HepG2 (cell line): ENCODE data around the gene UAP1L1. TPM values are rescaled to one million over a fixed set of nuclear protein-coding genes. Genes with fewer than 3 reads are reported as not detected.

Experiments
- CC2D1A ChIP-seq: sonication (generic); formaldehyde crosslinking; IDR thresholded peaks from 2 replicates; pipeline ENCODE4 v1.8.1; 2023; ENCODE audit warnings: mild to moderate bottlenecking, missing genetic modification reagents
- GFI1 ChIP-seq: sonication (generic); formaldehyde crosslinking; IDR thresholded peaks from 2 replicates; pipeline ENCODE4 v1.5.0; 2020; ENCODE audit warnings: missing genetic modification reagents, mild to moderate bottlenecking, borderline replicate concordance
- GTF3A ChIP-seq: sonication (generic); formaldehyde crosslinking; conservative IDR thresholded peaks from 2 replicates; pipeline ENCODE4 v1.4.0; 2020; ENCODE audit warnings: mild to moderate bottlenecking, missing genetic modification reagents
- KDM5A ChIP-seq: fragments of 200-600 bp; sonication (generic); IDR thresholded peaks from 2 replicates; pipeline ENCODE4 v1.7.0; 2018; ENCODE audit warnings: antibody characterized with exemption, mild to moderate bottlenecking, low read length, borderline replicate concordance
- NFYC ChIP-seq: IDR thresholded peaks from 2 replicates; pipeline ENCODE4 v1.6.1; 2016; ENCODE audit warnings: missing genetic modification reagents, missing compliant biosample characterization
- NONO ChIP-seq, 2 experiments: fragments of 450-650 bp in 1 of 2; sonication (generic) in 1 of 2; formaldehyde crosslinking in 1 of 2; IDR thresholded peaks in 1 of 2; conservative IDR thresholded peaks in 1 of 2; 2 replicates each; pipeline versions ENCODE4 v1.6.1 to v1.8.0; 2017 to 2022; ENCODE audit warnings: mild to moderate bottlenecking in 1 of 2, missing genetic modification reagents in 1 of 2, moderate library complexity in 1 of 2
- NRL ChIP-seq: sonication (generic); formaldehyde crosslinking; IDR thresholded peaks from 2 replicates; pipeline ENCODE4 v1.5.0; 2020; ENCODE audit warnings: missing genetic modification reagents, mild to moderate bottlenecking, moderate library complexity, borderline replicate concordance
- RBFOX2 ChIP-seq: fragments of 200-400 bp; formaldehyde crosslinking; IDR thresholded peaks from 2 replicates; pipeline ENCODE4 v1.6.1; 2017; ENCODE audit warnings: low read depth, mild to moderate bottlenecking, low read length
- RELA ChIP-seq: sonication (generic); formaldehyde crosslinking; IDR thresholded peaks from 2 replicates; pipeline ENCODE4 v1.4.0; 2020; ENCODE audit warnings: missing genetic modification reagents
- SP2 ChIP-seq: sonication (generic); formaldehyde crosslinking; IDR thresholded peaks from 2 replicates; pipeline ENCODE4 v1.5.1; 2020; ENCODE audit warnings: mild to moderate bottlenecking, missing genetic modification reagents
- SP4 ChIP-seq: sonication (generic); formaldehyde crosslinking; IDR thresholded peaks from 2 replicates; pipeline ENCODE4 v1.8.1; 2023; ENCODE audit warnings: mild to moderate bottlenecking, missing genetic modification reagents
- SPEN ChIP-seq: sonication (generic); formaldehyde crosslinking; IDR thresholded peaks from 2 replicates; pipeline ENCODE4 v1.5.1; 2020; ENCODE audit warnings: low read depth, mild to moderate bottlenecking, missing genetic modification reagents
- TFE3 ChIP-seq: IDR thresholded peaks from 2 replicates; pipeline ENCODE4 v1.6.1; 2016
- ZNF501 ChIP-seq: sonication (generic); formaldehyde crosslinking; IDR thresholded peaks from 2 replicates; pipeline ENCODE4 v1.5.1; 2020; ENCODE audit warnings: mild to moderate bottlenecking, moderate library complexity, missing genetic modification reagents
- ZNF574 ChIP-seq: sonication (generic); formaldehyde crosslinking; IDR thresholded peaks from 2 replicates; pipeline ENCODE4 v1.4.0; 2020; ENCODE audit warnings: missing genetic modification reagents
- ZNF615 ChIP-seq: sonication (generic); formaldehyde crosslinking; IDR thresholded peaks from 2 replicates; pipeline ENCODE4 v1.5.0; 2020; ENCODE audit warnings: mild to moderate bottlenecking, missing genetic modification reagents, borderline replicate concordance
- ZNF616 ChIP-seq: sonication (generic); formaldehyde crosslinking; IDR thresholded peaks from 2 replicates; pipeline ENCODE4 v1.5.0; 2020; ENCODE audit warnings: low read depth, mild to moderate bottlenecking, missing genetic modification reagents
- ZNF800 ChIP-seq: sonication (generic); formaldehyde crosslinking; IDR thresholded peaks from 2 replicates; pipeline ENCODE4 v1.4.0; 2020; ENCODE audit warnings: missing genetic modification reagents
- ZNF891 ChIP-seq: sonication (generic); formaldehyde crosslinking; IDR thresholded peaks from 2 replicates; pipeline ENCODE4 v1.5.0; 2020; ENCODE audit warnings: mild to moderate bottlenecking, missing genetic modification reagents
- polyA plus RNA-seq, 8 experiments: library from polyadenylated mRNA; depleted of rRNA in 3 of 8; stranded (reverse) in 7 of 8; unstranded in 1 of 8; fragments of >200 nt; fragmentation: Illumina TruSeq in 4 of 8; extraction: Trizol in 4 of 8; gene quantifications; 2 replicates each; pipeline versions ENCODE4 v1.2.1 to v1.2.3, GENCODE V29; 2011 to 2016; ENCODE audit warnings: low read depth in 4 of 8, missing spikeins in 1 of 8, mixed read lengths in 1 of 8; ENCODE audit not compliant: insufficient read depth in 1 of 8
- total RNA-seq, 5 experiments: library from RNA; depleted of rRNA; stranded (reverse); fragments of >200 nt; fragmentation: Illumina TruSeq; extraction: Trizol; gene quantifications; 2 replicates each; pipeline ENCODE4 v1.2.3, GENCODE V29; 2016; ENCODE audit warnings: low read depth in 1 of 5

The UAP1L1 gene
- total and polyA plus RNA-seq, 2 of the 13 experiments (the other 11 are each of a cell fraction or from before 2014, with no cell fraction given): 5.4 to 6.4 TPM

- TF ChIP-seq ZNF574 (CRISPR knock-in tag) (0 out of 2 replicates have a peak, but pooled peaks have one; percentile 12), RBFOX2 (peak; percentile 73; the same call in 1 of the 2 replicates), CC2D1A (CRISPR knock-in tag) (no peak), KDM5A (0 out of 2 replicates have a peak, but pooled peaks have one; percentile 17), GTF3A (CRISPR knock-in tag) (0 out of 2 replicates have a peak, but pooled peaks have one; percentile 21), GFI1 (CRISPR knock-in tag) (no peak), RELA (CRISPR knock-in tag) (no peak), ZNF800 (CRISPR knock-in tag) (no peak), SP2 (CRISPR knock-in tag) (peak; percentile 54; the same call in 1 of the 2 replicates), ZNF616 (CRISPR knock-in tag) (no peak; the same call in 1 of the 2 replicates), SPEN (CRISPR knock-in tag) (0 out of 2 replicates have a peak, but pooled peaks have one; percentile 11), NONO (IDR thresholded peaks at IDR 0.05) (no peak), NONO (CRISPR knock-in tag; conservative IDR thresholded peaks at IDR 0.05) (peak; percentile 58; the same call in 1 of the 2 replicates), SP4 (CRISPR knock-in tag) (0 out of 2 replicates have a peak, but pooled peaks have one; percentile 27), TFE3 (CRISPR knock-in tag) (0 out of 2 replicates have a peak, but pooled peaks have one; percentile 16), NRL (CRISPR knock-in tag) (0 out of 2 replicates have a peak, but pooled peaks have one; percentile 20), NFYC (CRISPR knock-in tag) (peak; percentile 82), ZNF891 (CRISPR knock-in tag) (no peak; the same call in 1 of the 2 replicates), ZNF615 (no peak), ZNF501 (CRISPR knock-in tag) (peak; percentile 76)
Measured at GRCh38 chr9:137070201-137070905, 7.0 kb upstream of the UAP1L1 start, which contains the start of gene SAPCD2 (continued).
